Measurements from ENCODE around the gene C6orf58. TPM values are rescaled to one million over a fixed set of nuclear protein-coding genes. Genes with fewer than 3 reads are reported as not detected.

C6orf58 gene
- total RNA-seq, 1 donor from 2014 or later, result not detected

DNA sequence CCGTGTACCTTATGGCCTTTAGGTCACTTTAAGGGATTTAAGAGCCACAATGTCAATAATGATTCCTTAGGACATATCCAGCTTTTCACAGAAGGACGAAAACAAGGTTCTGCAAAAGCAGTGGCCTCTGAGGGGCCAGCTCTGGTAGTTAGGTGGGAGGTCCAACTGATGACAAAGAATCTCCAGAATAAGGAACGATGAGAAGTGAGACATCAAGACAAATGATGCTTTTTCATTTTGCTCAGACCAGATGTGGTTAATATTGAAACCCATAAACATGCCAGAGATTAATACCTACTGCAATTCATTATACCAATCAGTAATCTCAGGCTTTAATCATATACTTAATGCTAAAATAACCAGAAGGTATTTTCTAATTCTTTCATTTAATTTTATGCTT is 1.9 kb downstream of the C6orf58 start:
- Mint-ChIP-seq H3K4me3 (ENCODE audit: unreplicated experiment) (no peak overlapping the region), H3K36me3 (ENCODE audit: low read depth) (no peaks in the 10 kb centered on the region), H3K4me1 (ENCODE audit: low read depth) (peaks cover 4% of the 10 kb centered on the region), H3K27me3 (ENCODE audit: low read depth) (peaks cover 6% of the 10 kb centered on the region), H3K9me3 (ENCODE audit: low read depth) (no peaks in the 10 kb centered on the region), H3K27ac (ENCODE audit: unreplicated experiment) (no peak overlapping the region)
- DNase-seq (ENCODE audit: low spot score), result no peak
- TF ChIP-seq, protein P1, sequence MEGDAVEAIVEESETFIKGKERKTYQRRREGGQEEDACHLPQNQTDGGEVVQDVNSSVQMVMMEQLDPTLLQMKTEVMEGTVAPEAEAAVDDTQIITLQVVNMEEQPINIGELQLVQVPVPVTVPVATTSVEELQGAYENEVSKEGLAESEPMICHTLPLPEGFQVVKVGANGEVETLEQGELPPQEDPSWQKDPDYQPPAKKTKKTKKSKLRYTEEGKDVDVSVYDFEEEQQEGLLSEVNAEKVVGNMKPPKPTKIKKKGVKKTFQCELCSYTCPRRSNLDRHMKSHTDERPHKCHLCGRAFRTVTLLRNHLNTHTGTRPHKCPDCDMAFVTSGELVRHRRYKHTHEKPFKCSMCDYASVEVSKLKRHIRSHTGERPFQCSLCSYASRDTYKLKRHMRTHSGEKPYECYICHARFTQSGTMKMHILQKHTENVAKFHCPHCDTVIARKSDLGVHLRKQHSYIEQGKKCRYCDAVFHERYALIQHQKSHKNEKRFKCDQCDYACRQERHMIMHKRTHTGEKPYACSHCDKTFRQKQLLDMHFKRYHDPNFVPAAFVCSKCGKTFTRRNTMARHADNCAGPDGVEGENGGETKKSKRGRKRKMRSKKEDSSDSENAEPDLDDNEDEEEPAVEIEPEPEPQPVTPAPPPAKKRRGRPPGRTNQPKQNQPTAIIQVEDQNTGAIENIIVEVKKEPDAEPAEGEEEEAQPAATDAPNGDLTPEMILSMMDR (IDR thresholded peaks at IDR 0.05), result no peak

DNA sequence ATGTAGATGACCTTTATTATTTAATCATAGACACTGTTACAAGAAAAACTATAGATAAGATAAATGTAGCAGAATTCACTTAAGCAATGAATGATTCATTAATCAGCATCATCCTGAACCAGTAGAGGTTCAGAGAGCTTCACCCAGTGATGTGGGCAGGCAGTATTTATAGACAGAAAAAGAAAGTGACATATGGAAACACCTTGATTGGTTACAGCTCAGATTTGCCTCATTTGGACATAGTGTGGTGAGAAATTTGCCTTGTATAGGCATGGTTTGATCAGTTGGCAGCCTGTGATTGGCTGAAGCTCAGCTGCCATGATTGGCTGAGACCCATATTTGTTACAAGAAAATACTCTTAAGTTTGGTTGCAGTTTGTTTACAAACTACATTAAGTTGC is 4.6 kb downstream of the C6orf58 start:
- Mint-ChIP-seq H3K27ac (ENCODE audit: unreplicated experiment) (no peak overlapping the region), H3K27me3 (ENCODE audit: low read depth) (peaks cover 6% of the 10 kb centered on the region), H3K36me3 (ENCODE audit: low read depth) (no peaks in the 10 kb centered on the region), H3K4me3 (ENCODE audit: unreplicated experiment) (no peak overlapping the region), H3K9me3 (ENCODE audit: low read depth) (no peaks in the 10 kb centered on the region), H3K4me1 (ENCODE audit: low read depth) (peaks cover 4% of the 10 kb centered on the region)
- TF ChIP-seq, protein P1 (IDR thresholded peaks at IDR 0.05), result no peak
- DNase-seq (ENCODE audit: low spot score), result no peak

DNA sequence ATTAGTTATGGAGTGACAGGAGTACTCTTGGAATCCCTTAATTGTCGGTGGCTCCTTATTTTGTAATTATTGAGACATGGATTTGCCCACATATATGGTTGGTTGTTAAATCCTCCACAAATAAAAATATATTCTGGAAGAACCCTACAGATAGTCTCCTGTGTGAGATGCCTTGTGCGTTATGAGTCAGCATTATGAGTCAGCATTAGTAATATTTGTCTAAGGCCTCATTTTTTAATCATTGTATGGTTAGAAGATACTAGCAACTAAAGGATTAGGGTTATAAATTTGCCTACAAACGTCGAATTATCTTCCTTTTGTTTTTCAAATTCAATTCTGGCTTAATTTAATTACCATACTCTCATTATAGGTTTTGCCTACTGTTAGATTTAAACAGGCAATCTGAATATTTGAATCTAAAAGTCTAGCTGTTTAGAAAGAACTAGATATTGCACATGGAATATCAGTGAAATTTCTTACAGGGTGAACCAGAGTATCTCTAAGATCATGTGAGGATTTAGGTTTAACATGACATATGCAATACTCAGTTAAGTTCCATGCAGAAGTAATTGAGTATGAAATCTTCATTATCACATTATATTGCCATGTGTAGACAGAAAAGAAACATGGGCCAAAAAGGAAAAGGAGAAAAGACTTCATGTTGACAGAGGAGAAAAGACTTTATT is 5.9 kb downstream of the C6orf58 start:
- Mint-ChIP-seq H3K4me1 (ENCODE audit: low read depth) (peaks cover 4% of the 10 kb centered on the region), H3K9me3 (ENCODE audit: low read depth) (no peaks in the 10 kb centered on the region), H3K36me3 (ENCODE audit: low read depth) (no peaks in the 10 kb centered on the region), H3K27me3 (ENCODE audit: low read depth) (peaks cover under 1% of the 10 kb centered on the region), H3K4me3 (ENCODE audit: unreplicated experiment) (no peak overlapping the region), H3K27ac (ENCODE audit: unreplicated experiment) (no peak overlapping the region)
- TF ChIP-seq, protein P1 (IDR thresholded peaks at IDR 0.05), result no peak
- DNase-seq (ENCODE audit: low spot score), result no peak

DNA sequence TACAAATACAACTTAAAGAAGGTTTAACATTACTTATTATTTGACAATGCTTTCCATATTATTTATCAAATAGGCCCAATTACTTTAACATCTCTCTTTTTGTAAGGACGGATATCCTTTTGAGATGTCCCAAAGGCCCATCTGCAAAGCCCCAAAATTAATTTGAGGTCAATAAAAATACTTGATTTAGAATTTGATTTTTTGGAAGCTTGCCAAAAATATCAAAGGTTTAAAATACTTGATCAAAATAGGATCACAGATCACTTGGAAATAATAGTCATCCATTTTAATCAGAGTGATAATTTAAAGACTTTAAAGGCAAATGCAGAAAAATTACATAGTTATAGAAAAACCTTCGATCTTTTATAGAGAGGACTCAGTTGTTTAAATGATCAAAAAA is 8.1 kb downstream of the C6orf58 start:
- no peaks in the 10 kb centered on the region for H3K36me3 Mint-ChIP-seq (ENCODE audit: low read depth)
- H3K4me1 Mint-ChIP-seq (ENCODE audit: low read depth), result peaks cover 4% of the 10 kb centered on the region
- TF ChIP-seq, protein P1 (IDR thresholded peaks at IDR 0.05), result no peak
- DNase-seq (ENCODE audit: low spot score), result no peak
- no peak overlapping the region for H3K27ac Mint-ChIP-seq (ENCODE audit: unreplicated experiment)
- no peaks in the 10 kb centered on the region for H3K9me3 Mint-ChIP-seq (ENCODE audit: low read depth)
- H3K27me3 Mint-ChIP-seq (ENCODE audit: low read depth), result peaks cover 8% of the 10 kb centered on the region
- no peak overlapping the region for H3K4me3 Mint-ChIP-seq (ENCODE audit: unreplicated experiment)

DNA sequence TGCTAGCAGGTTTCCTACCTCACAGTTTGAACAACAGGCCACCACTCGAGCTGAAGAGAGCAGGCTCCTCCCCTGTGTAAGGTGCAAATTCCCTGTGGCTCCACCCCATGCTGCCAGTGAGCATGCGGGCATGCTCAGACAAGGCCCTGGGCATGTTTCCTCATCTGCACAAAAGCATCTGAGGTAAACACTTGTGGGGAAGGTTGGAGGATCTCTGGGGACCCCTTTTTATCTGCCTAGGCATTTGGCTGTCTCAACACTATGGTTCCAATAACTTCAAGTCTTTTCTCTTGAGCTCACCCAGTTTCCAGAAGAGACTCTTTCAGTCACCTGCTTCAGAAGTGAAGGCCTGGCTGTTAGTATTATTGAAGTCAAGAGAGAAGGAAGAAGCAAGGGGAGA is 9.4 kb downstream of the C6orf58 start:
- no peak for DNase-seq (ENCODE audit: low spot score)
- Mint-ChIP-seq H3K4me3 (ENCODE audit: unreplicated experiment) (no peak overlapping the region), H3K4me1 (ENCODE audit: low read depth) (peaks cover 4% of the 10 kb centered on the region), H3K27ac (ENCODE audit: unreplicated experiment) (no peak overlapping the region), H3K9me3 (ENCODE audit: low read depth) (no peaks in the 10 kb centered on the region), H3K36me3 (ENCODE audit: low read depth) (no peaks in the 10 kb centered on the region), H3K27me3 (ENCODE audit: low read depth) (peaks cover 13% of the 10 kb centered on the region)
- TF ChIP-seq, protein P1 (IDR thresholded peaks at IDR 0.05), result no peak

All from chondrocyte (in vitro differentiated cells).